GM10266 (cell line): ENCODE results near the gene ZNF688.

ENCODE experiments used
- DNase-seq: peaks from one replicate; pipeline ENCODE4 v3.0.0; 2012; ENCODE audit errors: extremely low spot score
- TF ChIP-seq, protein P1 (sequence below): IDR thresholded peaks from 2 replicates; pipeline ENCODE4 v1.5.1; 2012; ENCODE audit warnings: mild to moderate bottlenecking, low read depth; ENCODE audit not compliant: control insufficient read depth, insufficient read depth; ENCODE audit errors: missing control alignments

ZNF688 gene

DNA sequence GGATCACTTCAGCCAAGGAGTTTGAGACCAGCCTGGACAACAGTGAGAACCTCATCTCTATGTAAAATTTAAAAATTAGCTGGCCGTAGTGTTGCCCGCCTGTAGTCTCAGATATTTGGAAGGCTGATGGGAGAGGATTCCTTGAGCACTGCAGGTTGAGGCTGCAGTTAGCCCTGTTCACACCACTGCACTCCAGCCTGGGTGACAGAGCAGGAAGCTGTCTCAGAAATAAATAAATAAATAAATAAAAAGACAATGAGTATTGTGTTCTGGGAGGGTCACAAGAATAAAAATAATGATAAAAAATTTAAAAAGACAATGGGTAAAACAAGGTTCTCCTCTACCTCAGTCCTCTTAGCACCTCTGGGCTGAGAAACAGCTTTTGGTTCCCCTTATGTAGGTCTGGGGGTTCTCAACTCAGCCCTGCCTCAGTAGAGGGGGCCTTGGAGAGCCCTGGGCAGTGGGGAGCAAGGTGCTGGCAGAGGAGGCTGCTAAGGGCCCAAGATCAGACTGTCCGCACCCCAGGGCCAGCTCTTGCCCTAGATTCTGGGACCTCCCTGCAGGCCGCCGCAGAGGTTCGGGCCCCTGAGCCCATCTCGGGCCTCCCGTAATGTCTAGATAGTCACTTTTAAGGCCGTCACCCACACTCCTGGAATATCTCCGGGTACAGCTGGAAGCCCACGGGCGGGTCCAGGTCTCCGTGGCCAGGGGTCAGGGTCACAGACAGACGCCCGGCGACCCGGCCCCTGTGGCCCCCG, 16.8 kb downstream of the ZNF688 start:
- no peak for DNase-seq
- TF ChIP-seq, protein P1, sequence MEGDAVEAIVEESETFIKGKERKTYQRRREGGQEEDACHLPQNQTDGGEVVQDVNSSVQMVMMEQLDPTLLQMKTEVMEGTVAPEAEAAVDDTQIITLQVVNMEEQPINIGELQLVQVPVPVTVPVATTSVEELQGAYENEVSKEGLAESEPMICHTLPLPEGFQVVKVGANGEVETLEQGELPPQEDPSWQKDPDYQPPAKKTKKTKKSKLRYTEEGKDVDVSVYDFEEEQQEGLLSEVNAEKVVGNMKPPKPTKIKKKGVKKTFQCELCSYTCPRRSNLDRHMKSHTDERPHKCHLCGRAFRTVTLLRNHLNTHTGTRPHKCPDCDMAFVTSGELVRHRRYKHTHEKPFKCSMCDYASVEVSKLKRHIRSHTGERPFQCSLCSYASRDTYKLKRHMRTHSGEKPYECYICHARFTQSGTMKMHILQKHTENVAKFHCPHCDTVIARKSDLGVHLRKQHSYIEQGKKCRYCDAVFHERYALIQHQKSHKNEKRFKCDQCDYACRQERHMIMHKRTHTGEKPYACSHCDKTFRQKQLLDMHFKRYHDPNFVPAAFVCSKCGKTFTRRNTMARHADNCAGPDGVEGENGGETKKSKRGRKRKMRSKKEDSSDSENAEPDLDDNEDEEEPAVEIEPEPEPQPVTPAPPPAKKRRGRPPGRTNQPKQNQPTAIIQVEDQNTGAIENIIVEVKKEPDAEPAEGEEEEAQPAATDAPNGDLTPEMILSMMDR, result no peak

DNA sequence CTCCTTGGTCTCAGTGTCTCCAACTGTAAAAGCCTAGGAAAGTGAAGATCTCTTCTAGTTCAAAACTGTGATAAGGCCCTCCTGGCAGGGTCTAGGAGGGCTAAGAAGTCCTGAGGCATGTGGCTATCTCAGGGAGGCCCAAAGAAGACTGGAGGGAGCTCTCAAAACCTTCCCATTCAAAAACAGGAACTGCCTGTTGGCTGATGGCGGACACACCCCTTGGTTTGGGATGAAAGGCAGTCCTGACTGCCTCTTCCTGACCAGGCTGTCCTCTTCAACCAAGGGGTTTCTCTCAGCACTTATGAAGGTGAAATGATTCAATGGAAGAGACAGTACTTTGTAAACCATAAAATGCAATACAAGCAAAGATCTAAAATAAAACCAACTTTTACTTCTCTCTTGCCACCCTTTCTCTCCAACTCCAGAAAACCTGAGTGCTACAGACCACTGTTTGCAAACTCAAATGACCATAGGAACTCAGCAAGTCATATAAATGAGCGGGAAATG, 18.1 kb downstream of the ZNF688 start:
- TF ChIP-seq, protein P1, result no peak
- DNase-seq, result no peak

DNA sequence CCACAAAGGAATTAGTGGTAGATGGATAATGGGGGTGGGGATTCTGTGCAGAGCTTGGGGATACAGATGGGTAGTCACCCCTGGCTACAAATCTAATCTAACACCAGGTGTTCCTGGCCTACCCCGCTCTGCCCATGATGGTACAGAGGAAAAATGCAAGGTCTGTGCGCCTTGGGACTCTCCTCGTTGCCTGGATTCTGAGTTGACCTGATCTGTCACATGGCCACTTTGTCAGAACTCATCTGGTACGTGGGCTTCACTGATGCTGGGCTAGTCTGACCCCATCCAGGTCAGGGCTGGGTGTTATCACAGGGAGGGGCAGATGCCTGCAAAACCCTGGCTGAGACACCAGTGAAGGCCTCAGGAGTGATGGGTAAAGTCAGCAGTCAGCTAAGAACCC, 18.6 kb downstream of the ZNF688 start:
- TF ChIP-seq, protein P1, result no peak
- no peak for DNase-seq

DNA sequence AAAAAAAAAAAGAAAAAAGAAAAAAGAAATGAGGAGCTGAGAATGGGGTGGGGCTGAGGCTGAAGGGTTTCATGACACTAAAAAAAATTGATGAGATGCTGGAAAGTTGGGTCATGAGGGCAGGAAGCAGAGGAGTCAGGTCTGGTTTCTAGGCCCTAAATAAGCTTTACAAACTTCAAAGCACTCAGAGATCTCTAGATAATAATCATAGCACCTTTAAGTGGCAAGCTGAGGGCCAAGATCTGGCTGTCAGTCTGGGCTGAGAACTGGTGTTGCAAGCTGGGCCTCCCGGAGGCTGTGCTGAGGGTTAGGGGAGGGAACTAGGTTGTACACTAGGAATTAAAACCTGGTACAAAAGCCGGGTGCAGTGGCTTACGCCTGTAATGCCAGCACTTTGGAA, 19.7 kb downstream of the ZNF688 start:
- TF ChIP-seq, protein P1, result no peak
- peak; percentile 76 for DNase-seq

DNA sequence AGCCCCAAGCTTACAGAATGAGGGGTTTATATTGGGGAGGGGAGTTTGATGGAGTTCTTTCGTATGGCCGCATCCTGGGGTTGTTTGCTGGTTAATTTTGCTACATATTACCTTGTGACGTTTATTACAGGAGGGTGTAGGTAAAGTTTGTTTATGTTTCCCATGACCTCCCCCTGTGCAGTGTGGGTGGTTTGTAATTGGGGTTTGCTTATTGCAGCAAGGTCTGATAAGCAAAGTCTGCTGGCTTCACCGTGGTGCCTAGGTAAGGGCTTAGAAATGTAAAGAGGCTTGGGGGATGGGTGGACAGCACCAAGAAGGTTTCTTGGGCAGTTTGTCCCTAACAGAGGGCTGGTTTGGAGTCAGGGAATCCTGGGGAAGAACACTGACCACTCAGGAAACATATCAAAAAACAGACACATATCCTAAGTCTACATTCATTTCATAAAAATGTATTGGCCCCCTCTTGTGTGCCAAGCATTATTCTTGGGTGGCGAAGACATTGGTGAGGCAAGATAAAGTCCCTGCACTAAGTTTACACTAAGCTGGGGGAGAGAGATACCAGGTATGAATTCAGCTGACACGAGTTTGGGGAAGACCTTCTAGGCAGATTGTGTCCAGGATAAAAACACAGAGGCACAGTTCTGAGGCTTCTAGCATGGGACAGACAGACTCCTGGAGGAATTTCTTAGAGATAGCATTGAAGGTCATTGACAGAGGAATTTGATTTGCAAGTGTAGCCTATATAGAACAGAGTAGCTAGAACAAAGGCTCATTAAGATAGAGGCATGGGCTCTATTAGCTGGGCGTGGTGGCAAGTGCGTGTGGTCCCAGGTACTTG, 22.9 kb downstream of the ZNF688 start:
- DNase-seq, result no peak
- TF ChIP-seq, protein P1, result no peak

DNA sequence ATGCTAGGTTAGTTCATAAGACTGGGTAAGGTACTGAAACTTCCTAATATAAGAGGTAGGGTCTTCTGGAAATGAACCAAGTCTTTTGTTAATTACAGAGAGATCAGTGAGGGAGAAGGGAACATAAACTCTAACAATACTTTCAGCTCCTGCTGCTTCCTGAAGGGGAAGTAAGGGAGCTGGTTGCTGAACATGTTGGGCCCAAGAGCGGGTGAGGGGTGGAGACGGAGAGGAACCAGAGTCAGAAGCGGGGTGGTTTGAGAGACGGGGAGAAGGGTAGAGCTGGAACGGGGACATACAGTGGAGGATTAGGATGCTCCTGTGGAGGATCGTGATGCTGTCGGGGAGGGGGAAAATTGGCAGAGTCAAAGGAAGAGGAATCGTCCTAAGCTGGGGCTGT, 25.4 kb downstream of the ZNF688 start:
- no peak for DNase-seq
- TF ChIP-seq, protein P1, result no peak

DNA sequence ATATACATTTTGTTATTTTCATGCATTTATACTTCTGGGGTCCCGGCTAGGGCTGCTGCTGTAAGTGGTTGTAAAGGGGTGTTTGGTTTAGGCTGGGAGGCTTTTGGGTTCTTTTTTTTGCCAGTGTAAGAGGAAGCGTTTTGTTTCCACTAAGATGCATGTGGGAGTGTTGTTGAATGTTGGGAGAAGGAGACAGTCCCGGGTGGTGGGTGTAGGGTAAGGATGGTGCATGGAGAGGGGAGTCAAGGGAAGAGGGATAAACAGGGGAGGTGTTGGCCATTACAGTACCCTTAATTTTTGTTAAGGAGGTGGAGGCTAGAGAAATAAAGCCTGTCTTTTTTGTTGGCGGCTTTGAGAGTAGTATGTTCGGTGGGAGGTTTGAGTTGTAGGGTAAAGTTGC, 28.4 kb downstream of the ZNF688 start:
- TF ChIP-seq, protein P1, result no peak
- DNase-seq, result no peak
